ENCODE data around the gene TMEM138.

The TMEM138 gene

GRCh38 chr11:61331651-61332050 lies 30.5 kb upstream of the TMEM138 start:
- peak overlapping the region; percentile 77 for H3K4me3 ChIP-seq (ENCODE audit: low read depth, low read length)
- peak; percentile 71 for DNase-seq (ENCODE audit: low read depth)
- no peak for TF ChIP-seq MYC (IDR thresholded peaks at IDR 0.05; ENCODE audit: low read depth, low read length)
- no peak for TF ChIP-seq POLR2A (IDR thresholded peaks at IDR 0.05; ENCODE audit: extremely low read depth, insufficient read length)
- TF ChIP-seq, protein P1, sequence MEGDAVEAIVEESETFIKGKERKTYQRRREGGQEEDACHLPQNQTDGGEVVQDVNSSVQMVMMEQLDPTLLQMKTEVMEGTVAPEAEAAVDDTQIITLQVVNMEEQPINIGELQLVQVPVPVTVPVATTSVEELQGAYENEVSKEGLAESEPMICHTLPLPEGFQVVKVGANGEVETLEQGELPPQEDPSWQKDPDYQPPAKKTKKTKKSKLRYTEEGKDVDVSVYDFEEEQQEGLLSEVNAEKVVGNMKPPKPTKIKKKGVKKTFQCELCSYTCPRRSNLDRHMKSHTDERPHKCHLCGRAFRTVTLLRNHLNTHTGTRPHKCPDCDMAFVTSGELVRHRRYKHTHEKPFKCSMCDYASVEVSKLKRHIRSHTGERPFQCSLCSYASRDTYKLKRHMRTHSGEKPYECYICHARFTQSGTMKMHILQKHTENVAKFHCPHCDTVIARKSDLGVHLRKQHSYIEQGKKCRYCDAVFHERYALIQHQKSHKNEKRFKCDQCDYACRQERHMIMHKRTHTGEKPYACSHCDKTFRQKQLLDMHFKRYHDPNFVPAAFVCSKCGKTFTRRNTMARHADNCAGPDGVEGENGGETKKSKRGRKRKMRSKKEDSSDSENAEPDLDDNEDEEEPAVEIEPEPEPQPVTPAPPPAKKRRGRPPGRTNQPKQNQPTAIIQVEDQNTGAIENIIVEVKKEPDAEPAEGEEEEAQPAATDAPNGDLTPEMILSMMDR (IDR thresholded peaks at IDR 0.05; ENCODE audit: low read depth, low read length) = no peak
- TF ChIP-seq, protein P2, sequence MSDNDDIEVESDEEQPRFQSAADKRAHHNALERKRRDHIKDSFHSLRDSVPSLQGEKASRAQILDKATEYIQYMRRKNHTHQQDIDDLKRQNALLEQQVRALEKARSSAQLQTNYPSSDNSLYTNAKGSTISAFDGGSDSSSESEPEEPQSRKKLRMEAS (IDR thresholded peaks at IDR 0.05; ENCODE audit: low read depth, low read length) = no peak

GRCh38 chr11:61332281-61332796 lies 29.8 kb upstream of the TMEM138 start:
- peak; percentile 40 for DNase-seq (ENCODE audit: low read depth)
- H3K4me3 ChIP-seq (ENCODE audit: low read depth, low read length) = peak overlapping the region; percentile 77
- TF ChIP-seq, protein P1 (IDR thresholded peaks at IDR 0.05; ENCODE audit: low read depth, low read length) = no peak
- TF ChIP-seq POLR2A (IDR thresholded peaks at IDR 0.05; ENCODE audit: extremely low read depth, insufficient read length) (no peak), MYC (IDR thresholded peaks at IDR 0.05; ENCODE audit: low read depth, low read length) (no peak)
- TF ChIP-seq, protein P2 (IDR thresholded peaks at IDR 0.05; ENCODE audit: low read depth, low read length) = no peak

DNA sequence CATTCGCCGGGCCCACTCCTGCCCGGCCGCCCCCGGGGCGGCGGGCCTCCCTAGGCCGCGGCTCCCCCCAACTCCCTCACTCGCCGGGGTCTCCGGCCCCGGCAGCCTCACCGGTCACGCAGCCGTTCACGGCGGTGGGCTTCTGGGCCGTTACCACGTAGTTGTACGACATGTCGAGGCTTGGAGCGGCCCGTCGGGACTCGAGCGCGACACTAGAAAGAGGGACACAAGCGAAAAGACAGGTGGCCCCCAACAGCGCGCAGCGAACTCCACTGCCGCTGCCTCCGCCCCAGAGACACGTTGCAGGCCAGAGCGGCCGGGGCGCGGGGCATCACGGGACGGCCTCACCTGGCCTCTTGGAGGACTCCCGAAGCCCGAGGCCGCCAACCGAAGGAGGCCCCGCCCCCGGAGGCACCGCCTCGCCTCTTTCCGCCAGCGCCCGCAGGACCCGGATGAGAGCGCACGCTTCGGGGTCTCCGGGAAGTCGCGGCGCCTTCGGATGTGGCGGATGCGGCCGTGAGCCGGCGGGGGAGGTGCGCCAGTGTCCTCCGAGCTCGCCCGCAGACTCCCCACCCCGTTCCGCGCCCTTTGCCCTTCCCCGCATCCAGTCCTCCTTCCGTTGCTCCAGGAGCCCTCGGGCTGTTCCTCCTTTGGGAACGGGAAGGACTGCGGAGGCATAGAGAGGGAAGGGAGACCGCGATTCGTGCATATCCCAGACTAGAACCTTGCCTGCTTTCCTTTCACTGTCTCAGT lies 29.2 kb upstream of the TMEM138 start, which contains the start of the genes DDB1 and TKFC:
Gene DDB1 (minus strand): TSS at position 309 of the 753 bp plus-strand sequence. CDS start 137 bp downstream, at position 172.
Gene TKFC (plus strand): TSS at position 432 of the 753 bp plus-strand sequence. CDS start 1,501 bp downstream, outside the sequence.
- DNase-seq (ENCODE audit: low read depth) = peak; percentile 99
- TF ChIP-seq, protein P2 (IDR thresholded peaks at IDR 0.05; ENCODE audit: low read depth, low read length) = peak; percentile 81
- peak; percentile 91 for TF ChIP-seq POLR2A (IDR thresholded peaks at IDR 0.05; ENCODE audit: extremely low read depth, insufficient read length)
- TF ChIP-seq, protein P1 (IDR thresholded peaks at IDR 0.05; ENCODE audit: low read depth, low read length) = no peak
- peak; percentile 91 for TF ChIP-seq MYC (IDR thresholded peaks at IDR 0.05; ENCODE audit: low read depth, low read length)
- peak within 1 kb of the TSS; percentile 77 for H3K4me3 ChIP-seq (ENCODE audit: low read depth, low read length)

DNA sequence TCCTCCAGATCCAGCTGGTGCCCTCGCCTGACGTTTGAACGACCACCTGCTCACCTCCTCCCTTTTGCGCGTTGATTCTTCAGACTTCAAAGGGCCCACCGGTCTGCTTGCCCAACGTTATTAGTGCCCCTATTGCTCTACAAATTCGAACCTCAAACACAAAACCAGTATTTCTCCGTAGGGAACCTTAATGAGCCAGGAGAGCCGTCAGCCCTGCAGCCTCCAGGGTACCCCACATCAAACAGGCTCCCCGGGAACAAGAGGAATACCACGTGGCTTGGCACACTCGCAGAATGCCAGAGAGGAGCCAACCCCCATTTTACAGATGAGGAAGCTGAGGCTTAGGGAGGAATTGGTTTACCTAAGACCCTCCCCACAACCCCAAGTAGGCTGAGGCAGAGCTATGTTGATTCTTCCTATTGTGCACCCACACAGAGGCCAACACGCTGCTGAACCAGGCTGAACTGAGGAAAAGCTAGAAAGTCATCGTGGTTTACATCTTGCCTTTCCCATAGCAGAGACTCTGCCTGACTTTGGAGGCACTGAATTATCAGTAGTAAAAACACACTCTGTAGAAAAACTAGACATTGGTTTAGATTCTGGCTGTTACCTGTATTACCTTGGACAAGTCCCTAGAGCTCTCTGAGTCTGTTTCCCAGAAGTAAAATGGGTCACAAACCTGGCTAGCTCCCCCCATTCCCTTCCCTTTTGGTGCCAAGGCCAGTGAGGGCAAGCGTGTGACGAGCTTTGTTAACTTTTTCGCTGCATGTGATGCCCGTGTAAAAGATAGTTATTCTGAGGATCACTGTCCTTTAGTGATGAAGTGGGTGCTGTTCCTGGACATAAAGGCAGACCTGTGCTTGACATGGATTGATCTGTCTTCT lies 28.4 kb upstream of the TMEM138 start:
- TF ChIP-seq POLR2A (IDR thresholded peaks at IDR 0.05; ENCODE audit: extremely low read depth, insufficient read length) (no peak), MYC (IDR thresholded peaks at IDR 0.05; ENCODE audit: low read depth, low read length) (peak; percentile 64)
- TF ChIP-seq, protein P2 (IDR thresholded peaks at IDR 0.05; ENCODE audit: low read depth, low read length) = peak; percentile 88
- peak overlapping the region; percentile 77 for H3K4me3 ChIP-seq (ENCODE audit: low read depth, low read length)
- peak; percentile 75 for DNase-seq (ENCODE audit: low read depth)

DNA sequence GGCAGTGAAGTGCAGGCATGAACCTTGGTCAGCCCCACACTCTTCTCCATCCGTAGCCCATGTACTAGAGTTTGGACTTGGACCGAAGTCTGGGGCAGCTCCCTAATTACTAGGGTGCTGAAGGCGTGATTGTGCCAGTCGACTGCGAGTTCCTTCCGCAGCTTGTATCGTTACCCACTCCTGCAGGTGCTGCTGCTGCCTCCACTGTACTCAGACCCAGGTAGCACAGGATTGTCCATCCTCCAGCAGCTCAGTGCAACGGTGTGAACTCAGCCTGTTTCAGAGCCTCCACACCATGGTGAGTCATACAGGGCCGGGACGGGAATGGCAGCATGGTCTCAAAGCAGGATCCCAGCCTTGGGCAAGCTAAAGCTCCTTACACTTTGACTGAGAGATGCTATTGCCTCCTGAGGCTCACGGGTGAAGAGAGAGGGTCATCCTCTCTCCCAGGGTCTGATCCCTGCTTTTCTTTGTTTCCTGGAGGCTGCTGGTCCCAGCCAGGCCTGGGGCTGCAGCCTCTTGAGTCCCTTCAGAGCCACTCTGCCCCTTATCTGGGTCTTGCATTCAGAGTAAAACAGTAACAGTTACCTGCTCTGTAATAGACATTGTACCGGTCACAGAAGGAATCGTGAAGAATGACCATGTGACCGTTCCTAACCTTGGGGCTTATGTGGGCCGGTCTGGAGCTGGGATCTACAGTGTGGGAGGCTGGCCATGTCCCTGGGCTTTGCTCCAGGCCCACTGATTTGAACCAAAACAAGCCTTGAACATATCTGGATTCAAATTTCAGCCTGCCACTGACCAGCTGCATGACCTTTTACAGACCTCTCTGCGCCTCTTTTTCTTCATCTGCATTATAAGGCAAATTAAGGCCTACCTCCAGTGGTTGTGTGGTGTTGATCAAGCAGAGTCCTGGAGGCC lies 27.5 kb upstream of the TMEM138 start:
- TF ChIP-seq, protein P2 (IDR thresholded peaks at IDR 0.05; ENCODE audit: low read depth, low read length) = no peak
- TF ChIP-seq, protein P1 (IDR thresholded peaks at IDR 0.05; ENCODE audit: low read depth, low read length) = no peak
- TF ChIP-seq MYC (IDR thresholded peaks at IDR 0.05; ENCODE audit: low read depth, low read length) (no peak), POLR2A (IDR thresholded peaks at IDR 0.05; ENCODE audit: extremely low read depth, insufficient read length) (no peak)
- H3K4me3 ChIP-seq (ENCODE audit: low read depth, low read length) = no peak overlapping the region
- peak; percentile 32 for DNase-seq (ENCODE audit: low read depth)

All from NB4 (cell line).